HG03025 (cell line): ENCODE data around the gene SKOR2.

Experiments
- ATAC-seq: cut with Tn5 transposase; IDR thresholded peaks from one replicate; pipeline ENCODE4 v1.9.1; 2021; ENCODE audit warnings: mild to moderate bottlenecking, moderate library complexity; ENCODE audit not compliant: unreplicated experiment, low FRiP score

The SKOR2 gene

DNA sequence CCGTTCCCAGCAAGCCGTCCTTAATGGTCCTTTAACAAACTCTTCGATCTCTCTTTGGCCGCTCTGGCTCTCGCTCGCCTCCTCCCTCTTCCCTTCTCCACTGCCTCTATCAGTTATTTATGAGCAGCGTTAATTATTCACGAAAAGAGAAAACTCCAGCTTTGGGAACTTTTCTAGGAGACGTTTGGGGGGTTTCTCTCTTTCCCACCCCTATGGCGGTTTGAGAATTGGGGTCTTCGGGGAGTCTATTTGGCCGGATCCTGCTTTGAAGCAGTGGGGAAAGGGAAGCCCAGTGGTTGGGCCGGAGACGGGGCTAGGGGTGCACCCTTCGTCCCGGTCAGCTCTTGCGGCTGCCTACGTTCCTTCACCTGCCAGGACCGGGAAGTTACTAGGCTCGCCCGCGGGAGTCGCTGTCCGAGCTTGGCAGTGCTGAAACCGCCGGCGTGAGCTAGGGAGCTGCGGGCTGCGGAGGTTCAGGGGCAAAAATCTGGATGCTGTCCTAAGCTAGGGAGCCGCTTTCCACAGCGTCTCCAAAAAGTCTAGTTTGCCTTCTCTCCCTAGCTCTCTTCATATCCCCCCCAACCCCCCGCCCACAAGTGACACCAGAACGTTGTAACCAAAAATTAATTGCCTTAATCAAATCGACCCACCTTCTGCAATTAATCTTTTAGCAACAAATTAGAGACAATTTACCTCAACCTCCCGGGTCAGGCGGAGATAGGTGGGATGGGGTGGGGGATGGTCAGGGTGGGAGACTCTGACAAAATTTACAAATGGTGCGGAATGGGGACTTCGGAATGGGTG is 8.9 kb upstream of the SKOR2 start:
- no peak for ATAC-seq

DNA sequence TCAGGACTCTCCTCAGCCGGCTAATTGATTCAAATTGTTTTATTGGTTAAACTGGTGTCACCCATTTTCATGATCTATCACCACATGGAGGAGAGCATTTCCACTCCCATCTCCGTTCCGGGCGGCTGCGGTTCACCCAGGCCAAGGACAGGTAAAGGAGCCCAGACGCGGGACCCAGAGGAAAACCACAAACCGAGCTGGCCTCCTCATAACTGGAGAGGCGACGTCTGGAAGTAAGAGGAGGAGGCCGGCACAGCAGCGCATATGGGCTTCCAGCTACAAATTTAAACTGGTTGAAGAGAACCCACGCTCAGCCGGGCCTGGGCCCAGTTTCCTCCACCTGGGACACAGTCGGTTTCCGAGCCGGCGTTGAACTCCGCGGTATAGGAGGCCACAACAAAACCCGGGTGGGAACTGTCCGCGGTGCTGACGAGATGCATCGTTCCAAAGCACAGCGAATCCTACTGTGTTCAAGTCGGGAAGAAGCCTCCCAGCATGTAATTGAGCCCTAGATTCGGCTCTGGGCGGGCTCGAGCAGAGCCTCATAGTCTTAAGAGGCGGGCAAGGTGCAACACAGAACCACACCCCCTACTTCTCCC is 3.0 kb upstream of the SKOR2 start:
- no peak for ATAC-seq

DNA sequence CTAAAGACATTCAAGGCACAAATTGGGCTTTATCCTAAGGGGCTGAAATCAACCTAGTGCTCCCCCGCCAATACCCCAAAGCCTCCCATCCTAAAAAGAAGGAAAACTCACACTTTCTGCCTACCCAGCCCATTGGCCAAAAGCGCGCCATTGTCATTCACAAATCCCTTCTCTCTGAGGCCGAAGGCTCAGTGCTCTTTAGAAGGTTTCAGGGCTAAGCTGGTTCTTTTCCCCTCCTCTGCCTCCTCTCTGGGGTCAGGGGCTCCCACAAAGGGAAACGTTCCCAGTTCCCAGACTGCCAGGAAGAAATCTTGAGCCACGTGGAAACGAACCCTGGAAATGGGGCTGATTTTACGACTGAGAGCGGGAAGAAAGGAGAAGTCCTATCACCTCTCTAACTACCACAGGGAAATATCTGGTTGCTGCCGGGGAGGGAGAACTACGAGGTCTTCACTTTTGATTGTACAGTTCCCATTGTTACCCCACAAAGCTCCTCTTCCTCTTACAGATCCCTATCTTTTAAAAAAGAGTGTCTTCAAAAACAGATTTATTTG is 1.7 kb upstream of the SKOR2 start:
- no peak for ATAC-seq

DNA sequence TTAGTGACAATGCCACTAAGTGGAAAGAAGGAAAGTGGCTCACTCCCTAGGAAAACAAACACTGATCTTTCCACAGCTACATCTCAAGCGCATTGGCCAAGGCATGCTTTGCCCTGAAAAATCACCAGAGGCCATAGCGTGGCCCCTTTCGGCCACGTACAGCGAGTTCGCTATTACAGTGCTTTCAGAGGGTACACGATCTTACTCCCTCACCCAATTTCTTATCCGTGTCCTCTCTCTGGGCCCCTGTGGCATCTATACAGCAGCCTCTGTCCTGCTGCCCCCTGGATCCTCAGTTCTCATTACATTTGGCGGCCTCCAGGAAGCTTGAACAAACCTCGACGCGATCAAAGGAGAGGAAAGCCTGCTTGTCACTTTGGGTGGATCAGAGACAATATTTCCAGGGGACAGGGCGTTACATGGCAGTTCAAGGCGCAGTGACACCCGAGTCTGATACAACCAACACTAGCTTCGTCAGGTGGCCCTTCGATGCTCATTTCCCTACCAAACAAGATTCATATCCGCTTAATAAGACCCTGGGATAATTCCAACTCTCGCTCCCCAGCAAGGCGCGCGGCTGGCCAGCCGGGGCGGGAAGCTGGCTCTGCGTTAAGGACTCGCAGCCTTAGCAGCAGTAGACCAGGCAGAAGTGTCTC is 941 bp downstream of the SKOR2 start:
- no peak for ATAC-seq

DNA sequence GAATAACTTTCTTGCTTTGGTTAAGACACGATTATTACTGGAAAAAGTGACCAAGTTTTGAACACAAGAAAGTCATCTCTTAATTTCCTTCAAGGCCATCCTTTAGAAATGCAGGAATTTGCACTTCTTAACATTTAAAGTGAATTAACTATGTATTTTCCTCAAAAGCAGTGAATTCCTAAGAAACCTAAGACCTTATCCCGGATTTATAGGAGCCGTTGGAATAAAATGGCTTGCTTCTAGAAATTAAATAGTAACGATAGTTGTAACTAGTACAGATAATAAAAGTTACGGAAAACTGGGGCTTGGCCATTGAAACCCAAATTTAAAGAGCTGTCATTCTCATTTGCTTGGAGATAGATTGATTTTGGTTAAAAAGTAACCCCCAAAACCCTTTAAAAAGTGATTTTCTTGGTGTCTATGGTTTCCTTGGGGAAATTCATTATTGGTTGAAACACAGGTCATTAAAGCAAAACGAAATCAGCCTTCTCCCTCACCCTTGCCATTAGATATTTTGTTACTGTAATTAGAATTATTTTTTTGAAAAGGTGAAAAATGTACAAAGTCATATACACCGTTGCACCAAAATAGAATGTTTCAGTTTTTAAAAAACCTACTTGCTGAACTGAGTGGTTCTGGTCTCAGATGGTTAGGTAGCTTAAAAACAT is 2.0 kb downstream of the SKOR2 start:
- ATAC-seq: no peak

DNA sequence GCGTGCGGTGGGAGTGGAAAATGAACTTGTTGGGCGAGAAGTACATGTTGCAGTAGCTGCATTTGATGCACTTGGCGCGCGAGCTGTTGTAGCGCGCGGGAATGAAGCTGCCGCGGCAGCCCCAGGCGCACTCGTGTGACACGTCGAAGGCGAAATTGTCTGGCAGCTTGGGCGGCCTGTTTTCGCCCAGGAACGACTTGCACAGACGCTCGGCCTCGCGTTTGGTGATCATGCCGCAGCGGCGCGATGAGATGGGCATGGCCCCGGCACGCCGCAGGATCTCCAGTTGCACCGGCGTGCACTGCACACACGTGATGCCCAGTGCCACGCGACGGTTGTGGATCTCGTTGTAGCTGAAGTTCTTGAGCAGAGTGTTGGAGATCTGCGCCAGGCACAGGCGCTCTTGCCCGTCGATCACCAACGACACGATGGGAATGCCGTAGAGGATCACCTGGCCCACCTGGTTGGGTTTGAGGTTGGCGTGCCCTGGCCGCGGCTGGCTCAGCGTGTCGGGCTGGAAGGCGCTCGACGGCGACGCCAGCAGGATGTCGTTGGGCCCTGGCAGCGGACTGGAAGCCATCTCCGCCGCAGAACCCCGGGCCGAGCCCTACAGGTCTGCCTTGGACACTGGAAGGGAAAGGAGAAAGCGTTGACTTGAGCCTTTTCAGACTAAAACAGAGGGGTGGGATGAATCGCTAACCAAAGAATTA is 2.7 kb downstream of the SKOR2 start:
- ATAC-seq: no peak

DNA sequence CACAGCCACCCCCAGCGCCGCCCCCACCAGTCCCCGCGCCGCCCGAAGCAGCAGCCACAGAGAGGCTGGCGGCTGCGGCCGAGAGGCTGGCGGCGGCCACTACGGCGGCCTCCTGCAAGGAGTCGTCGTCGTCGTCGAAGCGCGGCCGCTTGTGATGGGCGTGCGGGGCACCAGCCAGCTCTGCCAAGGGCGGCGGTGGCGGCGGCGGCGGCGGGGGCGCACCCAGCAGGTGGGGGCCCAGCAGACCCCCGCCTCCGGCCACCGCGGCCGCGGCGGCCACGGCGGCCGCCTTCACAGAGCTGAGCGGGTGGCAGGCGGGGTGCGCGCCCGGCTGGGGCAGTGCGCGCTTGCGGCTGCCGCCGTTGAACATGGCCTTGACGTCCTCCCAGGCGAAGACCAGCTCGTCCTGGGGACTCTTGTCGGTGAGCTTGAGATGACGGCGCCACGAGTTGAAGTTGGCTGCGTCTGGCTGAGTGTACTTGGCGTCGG is 3.3 kb downstream of the SKOR2 start:
- no peak for ATAC-seq

DNA sequence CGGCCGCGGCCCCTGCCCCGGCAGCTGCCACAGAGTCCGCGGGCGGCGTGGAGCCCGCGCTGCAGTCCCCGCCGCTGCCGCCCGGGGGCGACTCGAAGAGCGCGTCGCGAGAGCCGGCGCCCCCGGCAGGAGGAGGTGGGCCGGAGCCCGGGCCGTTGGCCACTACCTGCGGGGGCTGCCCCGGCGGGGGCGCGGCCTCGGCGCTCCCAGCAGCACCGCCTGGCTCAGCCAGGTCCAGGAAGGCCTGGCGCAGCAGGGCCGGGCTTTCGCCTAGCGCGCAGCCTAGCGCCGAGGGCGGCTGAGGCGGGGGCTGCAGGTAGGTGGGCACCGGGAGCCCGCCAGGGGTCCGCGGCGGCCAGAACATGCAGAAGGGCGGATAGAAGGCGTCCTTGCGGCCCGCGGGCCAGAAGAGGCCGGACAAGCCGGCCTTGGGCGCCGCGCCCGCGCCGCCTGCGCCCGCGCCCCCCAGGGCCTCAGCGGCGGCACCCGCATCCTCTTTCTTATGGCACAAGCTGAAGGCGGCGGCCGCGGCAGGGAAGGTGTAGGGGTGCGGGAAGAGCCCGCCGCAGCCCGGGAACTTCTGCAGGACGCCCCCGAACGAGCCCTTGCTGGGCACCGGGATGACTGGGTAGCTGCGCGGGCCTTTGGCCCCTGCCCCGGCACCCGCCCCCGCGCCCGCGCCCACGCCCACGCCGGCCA is 3.9 kb downstream of the SKOR2 start:
- no peak for ATAC-seq

DNA sequence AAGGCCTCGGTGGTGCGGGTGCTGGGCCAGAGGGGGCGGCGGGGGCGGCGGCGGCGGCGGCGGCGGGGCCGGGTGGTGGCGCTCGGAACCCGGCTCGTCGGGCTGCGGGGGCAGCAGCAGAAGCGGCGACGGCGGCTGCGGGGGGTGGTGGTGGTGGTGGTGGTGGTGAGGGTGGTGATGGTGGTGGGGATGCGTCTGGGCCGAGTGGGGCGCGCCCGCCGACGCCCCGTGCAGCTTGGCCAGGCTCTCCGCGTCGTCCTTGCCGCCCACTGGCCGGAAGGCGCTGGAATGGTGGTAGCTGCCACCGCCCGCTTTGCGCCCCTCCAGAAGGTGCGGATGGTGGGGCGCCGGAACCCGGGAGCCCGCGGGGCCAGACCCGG is 4.4 kb downstream of the SKOR2 start:
- no peak for ATAC-seq

DNA sequence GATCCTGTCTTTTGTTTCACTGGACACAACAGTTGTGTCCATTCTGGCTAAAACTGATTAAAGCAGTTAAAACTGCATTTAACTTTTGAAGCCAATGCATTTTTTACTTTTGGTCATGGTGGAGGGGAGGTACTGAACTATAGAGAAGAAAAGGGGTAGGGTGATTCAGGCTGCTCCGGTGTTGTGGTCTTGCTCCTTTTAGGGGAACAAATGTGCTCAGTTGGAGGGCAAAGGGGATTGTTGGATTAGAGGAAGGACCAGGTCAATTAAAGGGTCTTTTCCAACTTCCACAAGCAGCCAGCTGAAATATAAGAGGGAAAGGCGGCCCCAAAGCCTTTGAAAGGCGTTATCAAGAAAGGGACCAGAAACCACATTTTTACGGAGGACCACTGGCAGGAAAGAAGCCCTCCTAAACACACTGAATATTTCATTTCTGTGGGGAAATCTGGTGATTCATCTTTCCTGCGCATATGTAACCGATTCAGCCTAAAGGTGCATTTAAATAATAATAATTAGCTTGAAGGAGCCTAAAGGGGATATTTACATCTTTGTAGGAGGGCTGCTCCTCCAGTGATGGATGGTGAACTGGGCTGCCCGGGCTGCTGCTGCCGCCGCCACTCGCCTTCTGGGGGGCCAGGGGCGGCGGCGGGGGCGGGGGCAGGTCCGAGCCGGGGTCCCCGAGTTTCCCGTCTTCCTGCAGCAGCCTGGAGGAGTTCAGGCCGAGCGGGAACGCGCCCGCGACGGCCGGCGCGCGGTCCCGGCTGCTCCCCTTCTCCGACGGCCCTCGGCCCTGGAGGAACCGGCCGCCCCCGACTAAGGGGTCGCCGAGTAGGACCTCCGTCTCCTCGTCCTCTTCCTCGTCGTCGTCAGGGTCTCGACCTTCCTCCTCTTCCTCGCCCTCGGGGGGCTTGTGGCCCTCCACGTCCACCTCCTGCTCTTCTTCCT is 5.2 kb downstream of the SKOR2 start:
- no peak for ATAC-seq

DNA sequence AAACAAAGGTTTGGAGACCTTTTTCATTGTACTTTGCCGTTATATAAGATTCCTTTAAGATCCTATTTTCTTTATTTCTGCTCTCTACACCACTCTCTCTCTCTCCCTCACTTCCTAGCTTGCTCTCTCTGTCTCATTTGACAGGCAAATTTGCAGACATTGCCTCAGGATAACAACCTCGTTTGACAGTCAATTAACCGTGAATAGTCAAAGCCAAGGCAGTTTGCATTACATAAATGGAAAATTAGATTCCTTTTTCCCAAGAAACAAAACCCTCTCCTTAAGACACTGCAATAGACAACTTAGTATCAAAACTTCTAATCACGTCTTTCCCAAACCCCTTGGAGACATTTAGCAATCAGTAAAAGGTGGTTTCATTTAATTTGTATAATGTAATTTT is 7.4 kb downstream of the SKOR2 start:
- no peak for ATAC-seq

DNA sequence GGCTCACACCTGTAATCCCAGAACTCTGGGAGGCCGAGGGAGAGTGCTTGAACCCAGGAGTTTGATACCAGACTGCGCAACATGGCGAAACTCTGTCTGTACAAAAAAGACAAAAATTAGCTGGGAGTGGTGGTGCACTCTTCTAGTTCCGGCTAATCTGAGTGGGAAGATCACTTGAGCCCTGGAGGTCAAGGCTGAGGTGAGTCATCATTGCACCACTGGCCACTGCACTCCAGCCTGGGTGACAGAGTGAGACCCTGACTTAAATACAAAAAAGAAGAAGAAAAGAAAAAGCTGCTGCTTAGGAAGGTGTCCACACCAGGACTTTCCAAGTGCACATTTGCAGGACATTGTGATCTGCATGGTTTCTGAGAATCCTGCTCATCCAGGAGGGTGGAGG is 16.4 kb downstream of the SKOR2 start:
- no peak for ATAC-seq

DNA sequence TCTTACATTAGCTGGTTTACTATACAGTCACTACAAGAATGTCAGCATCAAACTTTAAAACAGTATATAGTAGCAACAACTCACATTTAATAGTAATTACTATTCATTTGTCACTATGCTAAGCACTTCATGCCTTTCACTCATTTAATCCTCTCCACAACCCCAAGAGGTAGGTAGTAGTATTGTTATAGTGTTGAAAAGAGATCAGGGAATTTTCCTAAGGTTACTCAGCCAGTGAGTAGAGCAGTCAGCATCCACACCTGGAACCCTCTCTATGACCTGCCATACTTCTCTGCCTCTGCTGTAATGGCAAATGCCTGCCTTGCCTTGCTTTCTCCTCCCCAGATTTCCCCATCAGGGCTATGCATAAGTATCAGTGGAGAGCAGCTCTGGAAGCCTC is 24.8 kb downstream of the SKOR2 start:
- no peak for ATAC-seq

DNA sequence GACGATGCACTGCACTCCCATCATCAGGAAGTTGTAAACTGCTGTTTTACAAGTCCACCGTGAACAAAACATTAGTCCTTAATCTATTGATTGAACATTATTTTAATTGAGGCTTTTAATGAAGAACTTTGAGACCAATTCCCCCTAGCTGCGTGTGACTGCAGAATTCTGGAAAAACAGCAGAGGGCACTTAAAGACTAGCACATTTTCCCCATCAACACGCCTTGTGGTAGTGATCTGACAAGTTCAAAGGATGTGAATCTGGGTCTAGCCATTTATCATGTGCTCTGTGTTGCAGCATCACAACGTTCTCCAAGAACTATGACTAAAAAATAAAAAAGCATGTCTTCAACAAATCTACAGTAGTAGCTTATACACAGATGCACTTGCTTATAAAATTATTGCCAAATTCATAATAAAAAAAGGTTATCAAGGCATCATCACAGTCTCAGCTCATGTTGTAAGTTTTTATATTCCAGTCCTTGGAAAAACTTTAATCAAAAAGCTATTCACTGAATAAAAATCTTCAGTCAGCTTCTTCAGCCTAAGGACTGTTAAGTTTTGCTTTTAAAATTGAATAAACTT is 35.8 kb downstream of the SKOR2 start:
- no peak for ATAC-seq

DNA sequence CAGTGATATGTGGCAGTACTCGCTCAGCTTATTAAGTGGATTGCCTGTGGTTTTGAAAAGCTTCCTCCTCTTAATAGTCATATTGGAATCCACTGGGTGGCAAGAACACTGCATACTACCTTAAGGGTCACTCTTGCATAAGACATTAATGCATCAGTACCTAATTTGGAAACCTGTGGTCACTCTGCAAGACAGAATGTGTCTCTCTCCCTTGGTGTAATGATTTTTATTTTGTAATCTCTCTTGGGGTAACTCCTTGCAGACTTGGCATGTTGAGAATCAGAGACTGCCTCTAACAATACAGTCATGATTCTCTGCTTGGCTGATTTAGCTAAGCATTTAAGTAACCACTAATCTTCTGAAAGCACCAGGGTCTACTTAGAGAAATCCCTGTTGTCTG is 42.3 kb downstream of the SKOR2 start:
- no peak for ATAC-seq

DNA sequence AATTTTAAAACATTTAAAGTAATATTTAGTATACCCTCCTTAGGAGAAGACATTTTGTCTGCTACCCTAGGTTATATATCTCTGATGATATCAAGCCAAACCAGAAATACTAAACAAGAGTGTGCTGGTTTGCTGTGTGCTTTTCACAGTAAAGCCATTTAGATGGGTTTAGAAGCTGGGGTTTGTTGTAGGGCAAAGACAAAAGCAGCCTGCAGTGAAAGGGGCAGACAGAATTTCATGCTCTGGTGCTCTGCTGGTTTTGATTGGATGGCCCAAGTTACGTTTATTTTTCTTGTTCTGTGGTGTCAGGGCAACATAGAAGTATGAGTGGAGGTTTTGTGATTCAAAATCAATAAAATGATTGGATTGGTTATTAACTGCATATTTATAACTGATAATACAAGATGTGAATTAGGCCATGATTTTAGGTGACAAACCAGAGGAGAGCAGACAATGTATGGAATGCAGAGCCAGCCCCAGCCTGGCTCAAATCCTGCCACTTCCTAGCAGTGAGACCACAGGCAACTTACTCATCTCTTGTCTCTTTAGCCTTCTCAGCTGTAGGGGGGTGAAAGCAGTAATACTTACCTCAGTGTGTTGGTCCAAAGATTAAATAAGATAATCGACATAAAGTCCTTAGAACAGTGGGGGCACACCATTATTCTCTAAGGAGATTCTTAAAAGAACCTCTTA is 44.4 kb downstream of the SKOR2 start:
- ATAC-seq: no peak

DNA sequence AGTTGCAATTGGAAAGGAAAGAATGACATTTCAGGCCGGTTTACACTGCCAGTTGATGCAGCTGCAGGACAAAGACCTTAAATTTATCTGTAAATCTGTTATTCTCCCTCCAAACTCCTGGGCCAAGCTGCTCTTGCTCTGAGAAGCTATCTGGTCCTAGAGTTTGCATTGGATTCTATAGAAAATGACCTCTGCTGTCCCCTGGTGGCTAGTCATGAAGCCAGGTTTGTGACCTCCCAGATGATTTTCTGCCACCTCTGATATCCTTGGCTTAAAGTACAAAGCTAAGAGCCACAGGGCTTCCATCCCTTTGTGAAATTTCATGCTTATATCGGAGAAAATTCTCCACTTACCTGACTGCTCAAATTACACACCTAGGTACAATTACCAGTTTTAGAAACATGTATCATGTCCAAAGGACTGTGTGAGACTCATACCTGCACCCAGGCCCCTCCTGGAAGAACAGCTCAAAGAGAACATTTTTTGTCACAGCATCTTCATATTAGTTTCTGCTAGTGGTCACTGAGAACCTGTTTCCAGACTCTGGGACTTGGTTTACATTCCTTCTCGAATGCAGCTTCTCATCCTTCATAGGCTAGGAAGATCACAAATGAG is 46.4 kb downstream of the SKOR2 start:
- ATAC-seq: no peak
